Panc1 (cell line): ENCODE measurements around the gene DRD4. TPM values are rescaled to one million over a fixed set of nuclear protein-coding genes. Genes with fewer than 3 reads are reported as not detected.

Source experiments
- ATAC-seq: fragments of 200-7000 bp; cut with Tn5 transposase; 2 replicates; pipeline ENCODE4 v1.9.1; 2020; ENCODE audit warnings: mild to moderate bottlenecking, moderate library complexity
- BruUV-seq: library from RNA; stranded (reverse); fragments of 400-500 nt; replicated peaks from 2 replicates; lab custom pipeline; 2021; lab: Mats Ljungman, UMichigan
- CTCF ChIA-PET: fragments of 300-600 bp; sonication (Branson Sonifier 250); formaldehyde crosslinking; loops from one replicate; lab custom pipeline; 2022; ENCODE audit warnings: antibody characterized with exemption; lab: Charles Lee
- POLR2A ChIA-PET: fragments of 300-600 bp; sonication (Branson Sonifier 250); formaldehyde crosslinking; loops from one replicate; lab custom pipeline; 2022; ENCODE audit warnings: antibody characterized with exemption; lab: Charles Lee
- DNase-seq: peaks from one replicate; pipeline ENCODE4 v3.0.0-alpha.2; 2010; ENCODE audit warnings: low read depth, low spot score
- H3K27ac ChIP-seq: 2 replicates; pipeline ENCODE4 v1.5.1; 2011; ENCODE audit warnings: mild to moderate bottlenecking, low read length, inconsistent platforms
- H3K27me3 ChIP-seq: fragments of 200-500 bp; sonication (Bioruptor generic); 2 replicates; pipeline ENCODE4 v1.6.0; 2014; ENCODE audit warnings: low read length, inconsistent platforms; ENCODE audit not compliant: control insufficient read depth, insufficient read depth
- H3K36me3 ChIP-seq: fragments of 200-500 bp; sonication (Bioruptor generic); 2 replicates; pipeline ENCODE4 v1.5.1; 2014; ENCODE audit warnings: inconsistent platforms, mild to moderate bottlenecking, low read length, moderate library complexity; ENCODE audit not compliant: control insufficient read depth, insufficient read depth
- H3K4me1 ChIP-seq: 2 replicates; pipeline ENCODE4 v1.5.1; 2011; ENCODE audit warnings: inconsistent platforms, mild to moderate bottlenecking, low read length, moderate library complexity; ENCODE audit not compliant: control insufficient read depth, insufficient read depth
- H3K4me3 ChIP-seq, 2 experiments: 2 replicates each; pipeline ENCODE4 v1.5.1; 2011 to 2012; ENCODE audit warnings: low read depth in 2 of 2, low read length in 2 of 2, mild to moderate bottlenecking in 2 of 2, inconsistent platforms in 1 of 2, moderate library complexity in 1 of 2
- H3K9me3 ChIP-seq: fragments of 200-500 bp; sonication (Bioruptor generic); 2 replicates; pipeline ENCODE4 v1.5.1; 2014; ENCODE audit warnings: low read depth, mild to moderate bottlenecking, inconsistent platforms, low read length, moderate library complexity; ENCODE audit not compliant: control insufficient read depth, insufficient read depth
- SIN3A ChIP-seq: IDR thresholded peaks from 2 replicates; pipeline ENCODE4 v1.6.1; 2012; ENCODE audit warnings: low read depth, mild to moderate bottlenecking, low read length, moderate library complexity, borderline replicate concordance; ENCODE audit not compliant: insufficient read depth
- in situ Hi-C: cut with HindIII; loops from 2 replicates; pipeline ENCODE4 v1.10.0; 2016; ENCODE audit warnings: low sequenced_read_pairs, low pct_unique_long_range_greater_than_20kb
- intact Hi-C: fragments of 100-400 bp; cut with micrococcal nuclease; formaldehyde crosslinking; loops from one replicate; pipeline ENCODE4 v1.10.0; 2022; ENCODE audit not compliant: unreplicated experiment
- total RNA-seq: library from RNA; stranded (reverse); gene quantifications from one replicate; pipeline ENCODE4 v1.2.1, GENCODE V29; 2021; ENCODE audit not compliant: unreplicated experiment
- TF ChIP-seq, protein P1 (sequence below), 2 experiments: IDR thresholded peaks; 2 replicates each; pipeline ENCODE4 v1.6.1; 2011 to 2012; ENCODE audit warnings: low read depth in 2 of 2, control low read depth in 1 of 2, low read length in 1 of 2, mild to moderate bottlenecking in 1 of 2, moderate library complexity in 1 of 2; ENCODE audit not compliant: insufficient read depth in 1 of 2

The DRD4 gene
- total RNA-seq, 1 experiment from 2014 or later, result 0.95 TPM

DNA sequence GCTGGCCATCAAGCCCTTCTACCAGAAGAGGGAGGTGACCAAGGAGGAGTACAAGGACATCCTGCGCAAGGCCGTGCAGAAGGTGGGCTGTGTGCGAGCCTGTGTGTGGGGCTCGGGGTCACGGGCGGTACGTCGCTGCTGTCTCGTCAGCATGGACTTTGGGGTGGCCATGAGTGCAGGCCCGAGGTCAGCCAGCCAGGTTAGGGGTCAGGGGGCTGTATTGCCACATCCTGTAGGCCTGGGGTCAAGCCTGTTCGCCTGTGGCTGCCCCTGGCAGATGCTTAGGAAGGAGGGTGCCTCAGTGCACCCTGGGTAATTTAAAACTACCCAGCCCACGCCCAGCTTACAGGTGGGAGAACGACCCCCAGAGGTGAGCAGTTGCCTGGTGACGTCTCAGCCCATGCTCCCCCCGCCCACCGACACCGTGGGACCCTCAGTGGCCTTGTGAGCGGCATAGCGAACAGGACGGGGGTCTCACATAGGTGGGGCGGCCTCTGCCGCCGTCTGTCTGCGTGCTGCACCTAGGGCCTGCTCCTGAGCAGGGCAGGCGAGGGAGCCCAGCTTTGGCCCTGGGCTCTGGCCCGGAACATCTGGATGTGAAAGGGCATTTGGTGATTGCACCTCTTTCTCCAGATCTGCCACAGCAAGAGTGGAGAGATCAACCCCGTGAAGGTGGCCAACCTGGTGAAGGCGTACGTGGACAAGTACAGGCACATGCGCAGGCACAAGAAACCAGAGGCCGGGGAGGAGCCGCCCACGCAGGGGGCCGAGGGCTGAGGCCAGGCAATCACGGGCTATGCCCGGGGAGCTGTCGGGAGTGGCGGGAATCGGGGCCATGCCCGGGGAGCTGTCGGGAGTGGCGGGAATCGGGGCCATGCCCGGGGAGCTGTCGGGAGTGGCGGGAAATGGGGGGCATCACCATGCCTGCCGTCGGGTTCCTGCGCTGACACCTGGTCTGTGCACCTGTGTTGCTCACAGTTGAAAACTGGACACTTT, 25.8 kb upstream of the DRD4 start:
- POLR2A ChIA-PET, result interaction anchor here (0.5 kb wide), 1 partner anchor 100 kb away, joined by 8 read pairs; no protein-coding TSS in a partner anchor

DNA sequence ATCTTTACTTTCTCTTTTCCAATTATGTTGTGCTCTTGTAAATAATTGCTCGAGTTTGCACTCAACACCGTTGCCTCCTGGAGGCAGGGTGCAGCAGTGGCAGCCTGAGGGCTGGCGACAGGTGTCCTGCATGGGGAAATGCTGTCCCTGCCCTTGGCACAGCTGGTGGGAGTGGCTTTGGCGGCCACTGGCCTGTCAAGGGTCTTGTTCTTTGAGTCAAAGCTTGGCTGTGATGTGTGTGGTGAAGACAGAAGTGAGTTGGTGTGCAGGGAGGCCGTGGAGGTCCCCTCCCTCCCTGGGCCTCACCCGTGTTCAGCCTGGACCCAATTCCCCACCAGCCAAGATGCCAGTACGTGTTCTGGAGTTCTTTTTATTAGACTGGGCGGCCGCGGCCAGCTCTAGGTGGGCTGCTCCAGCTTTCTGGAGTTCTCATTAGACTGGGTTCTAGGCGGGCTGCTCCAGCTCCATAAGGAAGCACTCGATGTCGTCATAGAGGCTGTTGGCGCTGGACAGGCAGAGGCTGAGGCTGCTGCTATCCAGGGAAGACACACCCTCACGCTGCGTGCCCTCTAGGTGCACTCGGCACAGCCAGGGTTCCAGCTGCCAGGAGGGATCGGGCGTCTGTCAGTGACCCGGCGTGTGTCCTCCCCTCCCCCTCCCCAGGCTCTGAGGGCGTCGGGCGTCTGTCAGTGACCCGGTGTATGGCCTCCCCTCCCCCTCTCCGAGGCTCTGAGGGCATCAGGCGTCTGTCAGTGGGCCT, 24.7 kb upstream of the DRD4 start:
- Histone ChIP-seq H3K36me3 (peaks cover 25% of the 10 kb centered on the region), H3K27me3 (no peaks in the 10 kb centered on the region), H3K27ac (peak overlapping the region; percentile 23; the same call in 1 of the 2 replicates), H3K4me3 (no peak overlapping the region), H3K4me1 (peaks cover 40% of the 10 kb centered on the region), H3K9me3 (no peaks in the 10 kb centered on the region)
- BruUV-seq, result no TSS peak
- intact Hi-C loops (no loop called here), in situ Hi-C loops (no loop called here)
- DNase-seq (no peak), ATAC-seq (peak; percentile 11)
- ChIA-PET CTCF (interaction anchor here (0.8 kb wide), 1 partner anchor 56 kb away, joined by 3 read pairs; no protein-coding TSS in a partner anchor), POLR2A (interaction anchor here (0.5 kb wide), 1 partner anchor 99 kb away, joined by 8 read pairs; no protein-coding TSS in a partner anchor)
- TF ChIP-seq, protein P1, sequence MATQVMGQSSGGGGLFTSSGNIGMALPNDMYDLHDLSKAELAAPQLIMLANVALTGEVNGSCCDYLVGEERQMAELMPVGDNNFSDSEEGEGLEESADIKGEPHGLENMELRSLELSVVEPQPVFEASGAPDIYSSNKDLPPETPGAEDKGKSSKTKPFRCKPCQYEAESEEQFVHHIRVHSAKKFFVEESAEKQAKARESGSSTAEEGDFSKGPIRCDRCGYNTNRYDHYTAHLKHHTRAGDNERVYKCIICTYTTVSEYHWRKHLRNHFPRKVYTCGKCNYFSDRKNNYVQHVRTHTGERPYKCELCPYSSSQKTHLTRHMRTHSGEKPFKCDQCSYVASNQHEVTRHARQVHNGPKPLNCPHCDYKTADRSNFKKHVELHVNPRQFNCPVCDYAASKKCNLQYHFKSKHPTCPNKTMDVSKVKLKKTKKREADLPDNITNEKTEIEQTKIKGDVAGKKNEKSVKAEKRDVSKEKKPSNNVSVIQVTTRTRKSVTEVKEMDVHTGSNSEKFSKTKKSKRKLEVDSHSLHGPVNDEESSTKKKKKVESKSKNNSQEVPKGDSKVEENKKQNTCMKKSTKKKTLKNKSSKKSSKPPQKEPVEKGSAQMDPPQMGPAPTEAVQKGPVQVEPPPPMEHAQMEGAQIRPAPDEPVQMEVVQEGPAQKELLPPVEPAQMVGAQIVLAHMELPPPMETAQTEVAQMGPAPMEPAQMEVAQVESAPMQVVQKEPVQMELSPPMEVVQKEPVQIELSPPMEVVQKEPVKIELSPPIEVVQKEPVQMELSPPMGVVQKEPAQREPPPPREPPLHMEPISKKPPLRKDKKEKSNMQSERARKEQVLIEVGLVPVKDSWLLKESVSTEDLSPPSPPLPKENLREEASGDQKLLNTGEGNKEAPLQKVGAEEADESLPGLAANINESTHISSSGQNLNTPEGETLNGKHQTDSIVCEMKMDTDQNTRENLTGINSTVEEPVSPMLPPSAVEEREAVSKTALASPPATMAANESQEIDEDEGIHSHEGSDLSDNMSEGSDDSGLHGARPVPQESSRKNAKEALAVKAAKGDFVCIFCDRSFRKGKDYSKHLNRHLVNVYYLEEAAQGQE (IDR thresholded peaks at IDR 0.05; ENCODE audit: insufficient read depth in 1 of 2, low read depth in 2 of 2, low read length in 1 of 2), result no peak
- TF ChIP-seq SIN3A, result 0 out of 2 replicates have a peak, but pooled peaks have one; percentile 52

More for the DNA sequence above, 25.8 kb upstream of the DRD4 start:
- no peaks in the 10 kb centered on the region for H3K27me3 ChIP-seq
- BruUV-seq, result TSS peak; percentile 27
- CTCF ChIA-PET, result no interaction called here
- intact Hi-C loops, result no loop called here
- no peaks in the 10 kb centered on the region for H3K9me3 ChIP-seq
- DNase-seq, result no peak
- no peak for ATAC-seq
- in situ Hi-C loops, result no loop called here
- TF ChIP-seq, protein P1 (IDR thresholded peaks at IDR 0.05; ENCODE audit: insufficient read depth in 1 of 2, low read depth in 2 of 2, low read length in 1 of 2), result no peak
- peaks cover 34% of the 10 kb centered on the region for H3K4me1 ChIP-seq
- H3K27ac ChIP-seq, result no peak overlapping the region
- peaks cover 31% of the 10 kb centered on the region for H3K36me3 ChIP-seq
- no peak overlapping the region for H3K4me3 ChIP-seq
